ENCODE data around the gene BRSK1.
A peak's percentile ranks its signal among the peaks of the same experiment; 100 is the strongest.

Gene BRSK1

DNA sequence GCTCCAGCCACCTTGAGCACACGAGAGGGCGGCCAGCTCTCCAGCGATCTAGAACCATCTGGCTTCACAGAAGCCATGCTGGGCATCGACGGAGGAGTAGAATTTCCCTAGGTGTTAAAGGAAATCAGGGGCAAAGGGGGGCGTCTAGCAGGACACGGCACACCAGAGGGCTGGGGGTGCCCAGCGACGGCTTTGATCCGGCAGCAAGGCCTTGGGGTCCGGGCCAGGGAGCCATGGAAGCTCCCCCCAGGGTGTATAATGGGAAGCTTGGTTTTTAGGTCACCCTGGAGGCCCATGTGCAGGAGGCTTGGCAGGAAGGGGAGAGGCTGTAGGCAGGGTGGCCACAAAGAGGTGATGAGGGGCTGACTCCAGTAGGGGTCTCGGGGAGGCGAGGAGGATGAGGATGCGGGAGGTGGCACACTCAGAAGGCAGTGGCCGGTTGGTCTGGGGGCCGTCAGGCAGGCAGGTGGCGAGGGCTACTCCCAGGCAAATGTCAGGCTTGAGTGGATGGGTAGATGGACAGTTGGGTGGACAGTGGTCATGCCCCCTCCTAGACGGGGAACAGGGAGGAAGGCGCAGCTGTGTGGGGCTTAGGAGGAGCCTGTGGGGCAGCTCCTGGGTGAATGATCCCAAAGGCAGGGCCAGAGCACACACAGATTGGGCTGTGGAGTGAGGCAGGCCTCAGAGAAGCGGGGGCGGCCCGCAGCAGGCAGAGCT, 61.5 kb downstream of the BRSK1 start:
- DNase-seq (ENCODE audit: low spot score), result no peak
- TF ChIP-seq, protein P1, sequence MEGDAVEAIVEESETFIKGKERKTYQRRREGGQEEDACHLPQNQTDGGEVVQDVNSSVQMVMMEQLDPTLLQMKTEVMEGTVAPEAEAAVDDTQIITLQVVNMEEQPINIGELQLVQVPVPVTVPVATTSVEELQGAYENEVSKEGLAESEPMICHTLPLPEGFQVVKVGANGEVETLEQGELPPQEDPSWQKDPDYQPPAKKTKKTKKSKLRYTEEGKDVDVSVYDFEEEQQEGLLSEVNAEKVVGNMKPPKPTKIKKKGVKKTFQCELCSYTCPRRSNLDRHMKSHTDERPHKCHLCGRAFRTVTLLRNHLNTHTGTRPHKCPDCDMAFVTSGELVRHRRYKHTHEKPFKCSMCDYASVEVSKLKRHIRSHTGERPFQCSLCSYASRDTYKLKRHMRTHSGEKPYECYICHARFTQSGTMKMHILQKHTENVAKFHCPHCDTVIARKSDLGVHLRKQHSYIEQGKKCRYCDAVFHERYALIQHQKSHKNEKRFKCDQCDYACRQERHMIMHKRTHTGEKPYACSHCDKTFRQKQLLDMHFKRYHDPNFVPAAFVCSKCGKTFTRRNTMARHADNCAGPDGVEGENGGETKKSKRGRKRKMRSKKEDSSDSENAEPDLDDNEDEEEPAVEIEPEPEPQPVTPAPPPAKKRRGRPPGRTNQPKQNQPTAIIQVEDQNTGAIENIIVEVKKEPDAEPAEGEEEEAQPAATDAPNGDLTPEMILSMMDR (IDR thresholded peaks at IDR 0.05), result no peak
- peak overlapping the region in 1 of 2 donors; percentile 51 for H3K27ac ChIP-seq
- H3K4me3 ChIP-seq, result no peak overlapping the region

DNA sequence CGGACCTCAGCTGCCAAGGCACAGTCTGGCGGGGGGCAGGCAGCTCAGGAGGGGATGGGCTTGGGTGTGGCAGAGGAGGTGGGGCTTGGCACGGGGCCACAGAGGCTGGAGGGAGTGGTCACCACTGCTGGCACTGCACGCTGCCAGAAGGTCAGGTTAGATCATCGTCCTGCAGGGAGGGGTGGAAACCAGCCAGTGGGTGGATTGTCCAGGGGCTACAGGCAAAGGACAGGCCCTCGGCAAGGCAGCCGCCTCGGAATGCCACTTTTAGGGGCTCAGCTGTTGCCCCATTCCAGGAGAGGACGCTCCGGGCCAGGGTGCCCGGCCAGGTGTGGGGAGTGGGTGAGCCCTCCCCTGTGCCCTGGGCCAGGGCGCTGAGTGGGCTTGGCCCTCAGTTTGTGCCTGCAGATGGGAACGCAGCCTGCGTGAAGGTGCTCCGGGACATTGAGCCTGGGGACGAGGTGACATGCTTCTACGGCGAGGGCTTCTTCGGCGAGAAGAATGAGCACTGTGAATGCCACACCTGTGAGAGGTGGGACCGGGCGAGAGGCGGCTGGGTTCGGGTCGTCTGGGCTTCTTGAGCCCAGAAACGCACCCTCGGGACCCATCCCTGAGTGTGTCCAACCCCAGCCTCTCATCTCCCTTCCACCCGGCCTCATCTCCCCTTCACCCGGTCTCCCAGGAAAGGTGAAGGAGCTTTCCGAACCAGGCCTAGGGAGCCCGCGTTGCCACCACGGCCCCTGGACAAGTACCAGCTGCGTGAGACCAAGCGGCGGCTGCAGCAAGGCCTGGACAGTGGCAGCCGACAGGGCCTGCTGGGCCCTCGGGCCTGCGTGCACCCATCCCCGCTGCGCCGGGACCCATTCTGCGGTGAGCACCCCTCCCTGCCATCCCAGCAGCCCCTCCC, 62.3 kb downstream of the BRSK1 start:
- H3K4me3 ChIP-seq, result no peak overlapping the region
- peak overlapping the region in 1 of 2 donors; percentile 51 for H3K27ac ChIP-seq

DNA sequence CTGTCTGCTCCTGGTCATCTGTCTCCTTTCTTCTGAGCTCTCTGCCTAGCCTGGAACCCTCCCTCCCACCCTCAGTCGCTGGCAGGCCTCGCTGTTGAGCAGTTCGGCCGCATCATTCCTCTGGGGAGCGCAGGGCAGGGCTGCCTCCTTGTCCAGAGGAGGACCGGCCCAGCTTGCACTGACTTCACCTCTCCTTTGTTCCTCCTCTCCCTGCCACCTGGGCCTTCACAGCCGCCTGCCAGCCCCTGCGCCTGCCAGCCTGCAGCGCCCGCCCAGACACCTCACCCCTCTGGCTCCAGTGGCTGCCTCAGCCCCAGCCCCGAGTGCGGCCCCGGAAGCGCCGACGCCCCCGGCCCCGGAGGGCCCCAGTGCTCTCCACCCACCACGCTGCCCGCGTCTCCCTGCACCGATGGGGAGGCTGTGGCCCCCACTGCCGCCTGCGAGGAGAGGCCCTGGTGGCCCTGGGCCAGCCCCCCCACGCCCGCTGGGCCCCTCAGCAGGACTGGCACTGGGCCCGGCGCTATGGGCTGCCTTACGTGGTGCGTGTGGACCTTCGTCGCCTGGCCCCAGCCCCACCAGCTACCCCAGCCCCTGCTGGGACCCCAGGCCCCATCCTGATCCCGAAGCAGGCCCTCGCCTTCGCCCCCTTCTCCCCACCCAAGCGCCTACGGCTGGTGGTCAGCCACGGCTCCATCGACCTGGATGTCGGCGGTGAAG, 63.1 kb downstream of the BRSK1 start:
- DNase-seq (ENCODE audit: low spot score), result no peak
- H3K4me3 ChIP-seq, result no peak overlapping the region
- TF ChIP-seq, protein P1 (IDR thresholded peaks at IDR 0.05), result no peak
- H3K27ac ChIP-seq, result peak overlapping the region in 1 of 2 donors; percentile 56

More for the DNA sequence above, 62.3 kb downstream of the BRSK1 start:
- DNase-seq (ENCODE audit: low spot score), result no peak
- TF ChIP-seq, protein P1 (IDR thresholded peaks at IDR 0.05), result no peak

DNA sequence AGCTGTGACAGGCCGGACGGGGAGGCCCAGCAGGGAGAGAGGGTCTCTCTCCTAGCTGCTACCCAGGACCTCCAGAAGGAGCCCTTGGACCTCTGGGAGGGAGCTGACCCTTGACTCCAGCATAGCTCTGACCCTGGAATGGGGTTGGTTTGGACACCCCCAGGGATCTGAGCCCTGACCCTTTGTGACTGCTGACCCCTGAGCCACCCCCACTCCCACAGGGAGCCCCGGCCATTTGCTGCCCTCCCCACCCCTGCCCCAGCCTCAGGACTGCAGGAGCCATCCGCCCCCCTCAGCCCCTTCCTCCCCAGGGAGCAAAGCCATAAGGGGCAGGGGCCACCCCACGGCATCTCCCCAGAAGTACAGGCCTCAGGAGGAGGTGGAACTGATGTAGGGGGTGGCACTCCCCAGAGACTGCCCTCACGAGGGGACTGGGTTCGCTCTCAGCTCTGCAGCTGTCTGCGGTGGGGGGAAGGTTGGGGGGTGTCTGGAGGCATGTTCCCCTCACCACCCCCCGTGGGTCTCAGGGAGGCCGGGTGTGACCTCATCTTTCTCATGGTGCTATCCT, 63.7 kb downstream of the BRSK1 start:
- TF ChIP-seq, protein P1 (IDR thresholded peaks at IDR 0.05), result no peak
- Histone ChIP-seq H3K4me3 (no peak overlapping the region), H3K27ac (peak overlapping the region in 1 of 2 donors; percentile 56)
- no peak for DNase-seq (ENCODE audit: low spot score)

DNA sequence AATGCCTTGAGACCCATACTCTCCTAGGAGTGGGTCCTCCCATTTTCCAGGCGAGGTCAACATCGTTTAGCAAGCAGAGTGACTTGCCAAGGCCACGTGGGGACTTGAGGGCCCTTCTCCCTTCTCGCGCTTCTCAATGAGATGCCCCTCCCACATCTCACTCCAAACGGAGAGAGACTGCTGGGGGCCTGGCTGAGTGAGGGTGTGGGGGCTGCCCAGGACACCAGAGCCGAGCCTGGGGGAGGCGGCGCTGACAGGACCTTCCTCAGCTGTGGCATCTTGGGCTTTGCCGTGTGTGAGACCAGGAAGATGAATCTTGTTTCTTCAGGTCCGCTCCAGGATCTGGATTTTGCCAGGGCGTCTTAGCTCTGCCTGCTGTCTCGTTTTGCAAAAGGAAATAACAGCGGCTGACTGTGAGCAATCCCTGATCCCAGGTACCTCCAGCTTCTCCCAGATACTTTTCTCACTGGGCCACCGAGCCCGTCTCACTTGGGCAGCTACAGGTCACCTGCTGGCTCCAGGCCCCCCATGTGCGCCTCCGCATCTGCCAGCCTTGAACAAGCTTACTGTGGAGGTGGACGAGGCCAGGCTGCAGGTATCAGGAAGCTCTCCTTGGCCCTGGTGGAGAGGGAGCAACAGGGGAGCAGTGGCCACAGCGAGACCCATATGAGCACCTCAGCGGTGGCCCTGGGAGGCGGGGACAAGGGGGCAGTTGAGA, 64.7 kb downstream of the BRSK1 start:
- TF ChIP-seq, protein P1 (IDR thresholded peaks at IDR 0.05), result no peak
- Histone ChIP-seq H3K4me3 (no peak overlapping the region), H3K27ac (no peak overlapping the region)
- DNase-seq (ENCODE audit: low spot score), result no peak

DNA sequence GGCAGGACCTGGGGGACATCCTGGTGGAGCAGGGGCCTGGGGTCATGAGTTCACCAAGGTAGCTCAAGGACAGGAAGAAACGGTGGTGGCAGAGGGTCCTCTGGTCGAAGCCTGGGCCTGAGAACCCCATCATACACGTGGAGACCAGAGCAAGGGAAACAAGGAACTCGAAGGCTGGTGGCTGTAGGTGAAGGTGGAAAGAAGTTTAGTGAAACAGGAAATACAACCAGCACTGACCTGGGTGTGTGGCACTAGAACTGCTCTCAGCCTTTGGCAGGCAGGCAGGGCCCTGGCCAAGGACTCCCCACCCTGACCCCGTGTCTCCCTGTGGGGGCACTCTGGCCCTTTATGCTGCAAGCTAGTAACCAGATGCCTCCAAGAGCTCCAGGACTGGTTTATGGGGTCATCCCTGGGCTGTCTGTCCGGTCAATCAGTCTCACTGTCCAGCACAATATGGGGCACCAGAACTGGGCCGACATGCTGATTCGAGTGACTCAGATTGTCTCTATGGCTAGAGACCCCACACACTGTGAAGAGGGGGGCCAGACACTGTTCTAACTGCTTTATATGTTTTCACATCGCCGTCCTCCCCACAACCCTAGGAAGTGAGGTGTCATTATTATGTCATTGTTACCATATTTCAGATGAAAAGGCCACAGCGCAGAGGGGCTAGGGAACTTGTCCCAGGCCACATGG, 67.0 kb downstream of the BRSK1 start:
- DNase-seq (ENCODE audit: low spot score), result no peak
- Histone ChIP-seq H3K27ac (no peak overlapping the region), H3K4me3 (no peak overlapping the region)
- TF ChIP-seq, protein P1 (IDR thresholded peaks at IDR 0.05), result no peak
